ENCODE measurements around the gene CTPS1. TPM values are rescaled to one million over a fixed set of nuclear protein-coding genes. Genes with fewer than 3 reads are reported as not detected.

The CTPS1 gene
- 34.7 and 69.3 TPM in 2 replicates for total RNA-seq

GRCh38 chr1:40979241-40980067 is at the start of gene CTPS1:
Gene CTPS1, plus strand, starts transcription at chr1:40979696. Its CDS starts 3,595 bp downstream, at chr1:40983291.

GRCh38 chr1:41021526-41022308 is 42.2 kb downstream of the CTPS1 start, which contains the start of gene SLFNL1:
Gene SLFNL1, minus strand, starts transcription at chr1:41021725. Its CDS starts 1,065 bp downstream, at chr1:41020660.

Other genes starting within 250 kb of the CTPS1 start
- 0.08 TPM in 2 replicates for gene KCNQ4, start 195.9 kb upstream of the CTPS1 start, total RNA-seq
- 151 and 218 TPM in 2 replicates for gene CITED4, start 117.3 kb upstream of the CTPS1 start, total RNA-seq
- not detected in 2 replicates for gene SLFNL1, start 42.0 kb downstream of the CTPS1 start, total RNA-seq